Vagina (tissue), 2 donors: Measurements from ENCODE around the gene NINL. TPM values are rescaled to one million over a fixed set of nuclear protein-coding genes. Genes with fewer than 3 reads are reported as not detected.

Source experiments
- DNase-seq, 2 donors: peaks; one replicate each; pipeline ENCODE4 v3.0.0-alpha.2; 2017; ENCODE audit errors: extremely low spot score in 2 of 2
- H3K27ac ChIP-seq: fragments of 200-600 bp; sonication (generic); one replicate; pipeline ENCODE4 v1.5.1; 2019
- H3K27me3 ChIP-seq: fragments of 200-600 bp; sonication (generic); one replicate; pipeline ENCODE4 v1.5.1; 2019
- H3K36me3 ChIP-seq, 2 donors: fragments of 200-600 bp; sonication (generic); one replicate each; pipeline ENCODE4 v1.5.1; 2017 to 2019
- H3K4me1 ChIP-seq: fragments of 200-600 bp; sonication (generic); one replicate; pipeline ENCODE4 v1.5.1; 2019
- H3K4me3 ChIP-seq, 2 donors: fragments of 200-600 bp; sonication (generic); 1 replicate in 1 of 2; 2 replicates in 1 of 2; pipeline ENCODE4 v1.5.1; 2016 to 2019
- H3K9me3 ChIP-seq: fragments of 200-600 bp; sonication (generic); one replicate; pipeline ENCODE4 v1.5.1; 2019
- POLR2A ChIP-seq, 2 donors: fragments of 450-650 bp; IDR thresholded peaks; one replicate each; pipeline ENCODE4 v1.6.1; 2017; ENCODE audit warnings: antibody characterized with exemption in 2 of 2, mild to moderate bottlenecking in 2 of 2, moderate library complexity in 2 of 2
- POLR2AphosphoS5 ChIP-seq, 2 donors: sonication (generic); formaldehyde crosslinking; IDR thresholded peaks; one replicate each; pipeline ENCODE4 v1.9.0; 2017; ENCODE audit warnings: antibody characterized with exemption in 2 of 2, mild to moderate bottlenecking in 2 of 2, low read depth in 1 of 2; ENCODE audit not compliant: insufficient read depth in 1 of 2
- intact Hi-C: fragments of 100-400 bp; cut with DNase I; formaldehyde crosslinking; loops from one replicate; pipeline ENCODE4 v1.15.1; 2023
- total RNA-seq: library from RNA; depleted of rRNA; stranded (reverse); fragments of >200 nt; gene quantifications from one replicate; pipeline ENCODE4 v1.2.3, GENCODE V29; 2016
- TF ChIP-seq, protein P1 (sequence below), 3 experiments: fragments of 450-650 bp in 2 of 3; fragments of 200-600 bp in 1 of 3; sonication (generic) in 1 of 3; IDR thresholded peaks; one replicate each; pipeline ENCODE4 v1.5.1; 2017 to 2019; ENCODE audit warnings: antibody characterized with exemption in 3 of 3, mild to moderate bottlenecking in 2 of 3, moderate library complexity in 2 of 3

Gene NINL
- total RNA-seq, 1 donor from 2014 or later: 11.5 TPM

DNA sequence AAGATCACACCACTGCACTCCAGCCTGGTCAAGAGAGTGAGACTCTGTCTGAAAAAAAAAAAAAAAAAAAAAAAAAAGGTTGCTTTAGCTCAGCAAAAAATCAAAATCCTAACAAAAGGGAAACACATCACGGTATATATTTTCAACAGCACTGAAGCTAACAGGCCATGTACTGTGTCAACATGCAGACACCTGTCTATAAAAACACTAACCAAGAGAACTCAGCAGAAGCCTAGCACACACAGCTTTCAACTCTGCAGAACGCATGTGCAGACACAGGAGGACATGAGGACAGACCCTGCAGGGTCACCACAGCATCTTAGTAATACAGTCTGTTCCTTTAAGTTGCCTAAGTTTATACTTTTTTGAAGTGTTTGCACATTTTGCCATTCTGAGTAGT, 13.5 kb downstream of the NINL start:
- Histone ChIP-seq H3K27ac (no peak overlapping the region), H3K36me3 (no peaks in the 10 kb centered on the region), H3K4me3 (no peak overlapping the region), H3K27me3 (no peaks in the 10 kb centered on the region), H3K9me3 (no peaks in the 10 kb centered on the region), H3K4me1 (no peaks in the 10 kb centered on the region)
- no peak for TF ChIP-seq POLR2A (IDR thresholded peaks at IDR 0.05)
- TF ChIP-seq, protein P1, sequence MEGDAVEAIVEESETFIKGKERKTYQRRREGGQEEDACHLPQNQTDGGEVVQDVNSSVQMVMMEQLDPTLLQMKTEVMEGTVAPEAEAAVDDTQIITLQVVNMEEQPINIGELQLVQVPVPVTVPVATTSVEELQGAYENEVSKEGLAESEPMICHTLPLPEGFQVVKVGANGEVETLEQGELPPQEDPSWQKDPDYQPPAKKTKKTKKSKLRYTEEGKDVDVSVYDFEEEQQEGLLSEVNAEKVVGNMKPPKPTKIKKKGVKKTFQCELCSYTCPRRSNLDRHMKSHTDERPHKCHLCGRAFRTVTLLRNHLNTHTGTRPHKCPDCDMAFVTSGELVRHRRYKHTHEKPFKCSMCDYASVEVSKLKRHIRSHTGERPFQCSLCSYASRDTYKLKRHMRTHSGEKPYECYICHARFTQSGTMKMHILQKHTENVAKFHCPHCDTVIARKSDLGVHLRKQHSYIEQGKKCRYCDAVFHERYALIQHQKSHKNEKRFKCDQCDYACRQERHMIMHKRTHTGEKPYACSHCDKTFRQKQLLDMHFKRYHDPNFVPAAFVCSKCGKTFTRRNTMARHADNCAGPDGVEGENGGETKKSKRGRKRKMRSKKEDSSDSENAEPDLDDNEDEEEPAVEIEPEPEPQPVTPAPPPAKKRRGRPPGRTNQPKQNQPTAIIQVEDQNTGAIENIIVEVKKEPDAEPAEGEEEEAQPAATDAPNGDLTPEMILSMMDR (IDR thresholded peaks at IDR 0.05): no peak
- TF ChIP-seq POLR2AphosphoS5 (IDR thresholded peaks at IDR 0.05; ENCODE audit: insufficient read depth in 1 of 2, low read depth in 1 of 2): no peak
- intact Hi-C loops: no loop called here
- no peak for DNase-seq

DNA sequence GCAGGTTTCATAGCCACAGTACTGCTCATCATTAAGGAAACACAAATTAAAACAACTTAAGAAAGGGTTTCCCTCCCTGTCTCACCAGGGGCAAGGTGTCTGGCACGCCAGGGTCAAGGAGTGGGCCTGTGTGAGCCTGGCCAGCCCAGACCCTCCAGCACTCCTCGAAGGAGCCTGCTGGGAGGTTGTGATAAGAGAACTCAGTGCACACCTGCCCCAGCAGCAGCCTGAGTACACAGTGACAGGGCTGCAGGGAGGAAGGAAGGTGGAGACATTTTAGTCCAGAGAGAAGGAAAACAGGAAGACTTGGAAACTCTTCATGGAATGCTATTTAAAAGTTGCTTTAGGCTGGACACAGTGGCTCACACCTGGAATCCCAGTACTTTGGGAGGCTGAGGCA, 14.1 kb downstream of the NINL start:
- TF ChIP-seq, protein P1 (IDR thresholded peaks at IDR 0.05): no peak
- TF ChIP-seq POLR2A (IDR thresholded peaks at IDR 0.05): no peak
- TF ChIP-seq POLR2AphosphoS5 (IDR thresholded peaks at IDR 0.05; ENCODE audit: insufficient read depth in 1 of 2, low read depth in 1 of 2): no peak
- intact Hi-C loops: no loop called here
- Histone ChIP-seq H3K4me1 (no peaks in the 10 kb centered on the region), H3K9me3 (no peaks in the 10 kb centered on the region), H3K27ac (no peak overlapping the region), H3K27me3 (no peaks in the 10 kb centered on the region), H3K4me3 (no peak overlapping the region), H3K36me3 (no peaks in the 10 kb centered on the region)
- DNase-seq: no peak

DNA sequence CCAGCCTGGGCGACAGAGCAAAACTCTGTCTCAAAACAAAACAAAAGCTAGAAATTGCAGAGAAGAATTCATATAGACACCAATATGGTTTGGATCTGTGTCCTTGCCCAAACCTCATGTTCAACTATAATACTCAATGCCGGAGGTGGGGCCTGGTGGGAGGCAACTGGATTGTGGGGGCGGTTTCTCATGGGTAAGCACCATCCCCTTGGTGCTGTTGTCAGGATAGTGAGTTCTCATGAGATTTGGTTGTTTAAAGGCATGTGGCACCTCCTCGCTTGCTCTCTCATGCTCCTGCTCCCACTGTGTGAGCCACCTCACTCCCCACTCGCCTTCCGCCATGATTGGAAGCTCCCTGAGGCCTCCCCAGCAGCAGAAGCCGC, 15.2 kb downstream of the NINL start:
- peaks cover 9% of the 10 kb centered on the region for H3K4me1 ChIP-seq
- H3K36me3 ChIP-seq: no peaks in the 10 kb centered on the region
- intact Hi-C loops: no loop called here
- no peak for TF ChIP-seq POLR2AphosphoS5 (IDR thresholded peaks at IDR 0.05; ENCODE audit: insufficient read depth in 1 of 2, low read depth in 1 of 2)
- TF ChIP-seq, protein P1 (IDR thresholded peaks at IDR 0.05): no peak
- H3K4me3 ChIP-seq: no peak overlapping the region
- no peaks in the 10 kb centered on the region for H3K9me3 ChIP-seq
- H3K27me3 ChIP-seq: no peaks in the 10 kb centered on the region
- H3K27ac ChIP-seq: no peak overlapping the region
- no peak for DNase-seq

DNA sequence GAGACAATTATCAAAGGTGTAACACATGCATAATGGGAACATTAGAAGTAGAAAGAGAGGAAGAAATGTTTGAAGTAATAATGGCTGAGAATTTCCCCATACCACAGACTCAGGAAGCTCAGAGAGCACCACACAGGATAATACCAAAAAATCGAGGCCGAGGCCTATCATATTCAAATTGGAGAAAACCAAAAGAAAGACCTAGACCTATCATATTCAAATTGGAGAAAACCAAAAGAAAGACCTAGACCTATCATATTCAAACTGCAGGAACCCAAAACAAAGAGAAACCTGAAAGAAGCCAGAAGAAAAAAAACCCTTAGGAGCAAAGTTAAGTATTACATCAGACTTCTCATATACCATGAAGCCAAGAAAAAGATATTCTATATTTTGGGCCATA, 18.0 kb downstream of the NINL start:
- intact Hi-C loops: no loop called here
- H3K27me3 ChIP-seq: no peaks in the 10 kb centered on the region
- H3K27ac ChIP-seq: no peak overlapping the region
- TF ChIP-seq, protein P1 (IDR thresholded peaks at IDR 0.05): no peak
- TF ChIP-seq POLR2A (IDR thresholded peaks at IDR 0.05): no peak
- TF ChIP-seq POLR2AphosphoS5 (IDR thresholded peaks at IDR 0.05; ENCODE audit: insufficient read depth in 1 of 2, low read depth in 1 of 2): no peak
- no peak for DNase-seq
- H3K36me3 ChIP-seq: no peaks in the 10 kb centered on the region
- no peaks in the 10 kb centered on the region for H3K9me3 ChIP-seq
- H3K4me3 ChIP-seq: no peak overlapping the region
- peaks cover 9% of the 10 kb centered on the region for H3K4me1 ChIP-seq

DNA sequence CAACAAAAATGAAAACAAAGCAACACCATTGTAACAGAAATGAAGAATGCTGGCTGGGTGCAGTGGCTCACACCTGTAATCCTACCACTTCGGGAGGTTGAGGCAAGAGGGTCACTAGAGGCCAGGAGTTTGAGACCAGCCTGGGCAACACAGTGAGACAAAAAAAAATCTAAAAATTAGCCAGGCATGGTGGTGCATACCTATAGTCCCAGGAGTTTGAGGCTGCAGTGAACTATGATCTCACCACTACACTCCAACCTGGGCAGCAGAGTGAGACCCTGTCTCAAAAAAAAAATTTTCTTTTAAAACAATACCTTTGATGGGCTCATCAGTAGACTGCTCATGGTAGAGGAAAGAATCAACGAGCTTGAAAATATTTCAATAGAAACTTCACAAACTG, 18.5 kb downstream of the NINL start:
- TF ChIP-seq, protein P1 (IDR thresholded peaks at IDR 0.05): no peak
- TF ChIP-seq POLR2A (IDR thresholded peaks at IDR 0.05): no peak
- no peak for TF ChIP-seq POLR2AphosphoS5 (IDR thresholded peaks at IDR 0.05; ENCODE audit: insufficient read depth in 1 of 2, low read depth in 1 of 2)
- H3K9me3 ChIP-seq: no peaks in the 10 kb centered on the region
- no peak overlapping the region for H3K27ac ChIP-seq
- H3K27me3 ChIP-seq: no peaks in the 10 kb centered on the region
- no peaks in the 10 kb centered on the region for H3K36me3 ChIP-seq
- intact Hi-C loops: no loop called here
- H3K4me3 ChIP-seq: no peak overlapping the region
- no peak for DNase-seq
- H3K4me1 ChIP-seq: peaks cover 9% of the 10 kb centered on the region
